ELF-1 (cell line): ENCODE data around the gene HLA-DRA.
"Not testable (repeated sequence)": the region's sequence is repeated elsewhere in the genome, so short reads cannot be mapped to it uniquely, and the experiment has no call there.

Experiments
- DNase-seq: peaks from one replicate; pipeline ENCODE4 v3.0.0-alpha.2; 2016; ENCODE audit warnings: low read depth, low spot score

The HLA-DRA gene

DNA sequence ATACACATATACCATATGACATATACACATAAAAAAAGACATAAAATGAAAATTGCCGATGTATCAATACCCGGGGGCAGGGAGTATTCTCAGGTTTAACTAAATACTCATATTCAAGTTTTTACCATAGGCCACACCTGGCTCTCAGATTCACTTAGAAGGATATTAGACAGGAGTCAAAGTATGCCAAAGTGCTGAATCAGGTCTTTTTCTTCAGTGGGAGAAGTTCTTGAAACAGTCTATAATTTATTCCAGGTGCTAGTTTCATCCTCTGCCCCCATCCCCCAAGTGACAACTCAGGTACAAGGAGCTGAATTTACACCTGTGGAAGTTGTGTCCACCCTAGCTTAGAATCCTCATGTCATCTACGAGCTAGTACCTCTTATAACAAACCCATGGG, 8.5 kb upstream of the HLA-DRA start:
- DNase-seq: no peak

DNA sequence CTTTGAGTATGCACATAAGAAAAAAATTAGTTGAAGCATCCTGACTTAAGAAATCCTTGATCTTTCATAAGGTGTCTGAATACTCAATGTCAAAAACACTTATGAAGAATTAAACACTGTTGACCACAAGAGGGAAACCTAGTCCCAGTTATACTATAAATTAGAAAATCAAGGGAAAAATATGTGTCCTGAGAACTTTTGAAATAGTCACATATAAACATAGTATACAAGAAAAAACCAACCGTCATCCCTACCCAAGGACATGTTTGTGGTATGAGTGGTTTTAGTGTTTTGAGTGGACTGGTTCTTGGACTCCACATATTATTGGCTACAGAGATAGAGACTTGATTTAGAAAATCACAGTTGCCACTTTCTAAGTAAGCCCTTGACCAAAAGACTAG, 7.6 kb upstream of the HLA-DRA start:
- no peak for DNase-seq

DNA sequence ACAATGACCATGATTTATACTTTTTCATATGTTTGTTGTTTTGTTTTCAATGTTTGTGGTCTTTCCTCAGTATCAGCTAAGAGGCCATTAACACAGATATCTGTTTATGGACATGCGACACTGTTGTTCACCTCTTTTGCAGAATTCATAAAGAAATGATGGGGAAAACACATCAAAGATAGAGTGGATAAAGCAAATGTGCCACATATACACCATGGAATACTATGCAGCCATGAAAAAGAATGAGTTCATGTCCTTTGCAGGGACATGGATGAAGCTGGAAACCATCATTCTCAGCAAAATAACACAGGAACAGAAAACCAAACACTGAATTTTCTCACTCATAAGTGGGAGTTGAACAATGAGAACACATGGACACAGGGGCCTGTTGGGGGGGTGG, 5.7 kb upstream of the HLA-DRA start:
- not testable (repeated sequence) for DNase-seq

DNA sequence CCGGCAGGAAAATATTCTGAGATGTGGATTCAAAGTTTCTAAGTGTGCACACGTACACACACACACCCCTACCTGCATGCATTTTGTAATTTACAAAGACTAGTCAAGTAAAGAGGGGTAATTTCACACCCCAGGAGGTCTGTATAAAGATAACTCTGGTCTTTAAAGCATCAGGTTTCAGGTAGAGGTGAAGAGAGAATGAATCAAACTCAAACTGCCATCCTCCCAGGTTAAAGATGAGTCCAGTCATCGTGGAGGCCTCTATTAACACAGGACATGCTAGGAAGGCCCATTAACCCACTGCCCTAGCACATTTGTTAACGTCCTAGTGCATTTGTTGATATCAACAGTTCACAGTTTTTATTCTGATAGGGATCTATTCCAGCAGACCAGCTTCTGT, 3.5 kb upstream of the HLA-DRA start:
- DNase-seq: no peak

DNA sequence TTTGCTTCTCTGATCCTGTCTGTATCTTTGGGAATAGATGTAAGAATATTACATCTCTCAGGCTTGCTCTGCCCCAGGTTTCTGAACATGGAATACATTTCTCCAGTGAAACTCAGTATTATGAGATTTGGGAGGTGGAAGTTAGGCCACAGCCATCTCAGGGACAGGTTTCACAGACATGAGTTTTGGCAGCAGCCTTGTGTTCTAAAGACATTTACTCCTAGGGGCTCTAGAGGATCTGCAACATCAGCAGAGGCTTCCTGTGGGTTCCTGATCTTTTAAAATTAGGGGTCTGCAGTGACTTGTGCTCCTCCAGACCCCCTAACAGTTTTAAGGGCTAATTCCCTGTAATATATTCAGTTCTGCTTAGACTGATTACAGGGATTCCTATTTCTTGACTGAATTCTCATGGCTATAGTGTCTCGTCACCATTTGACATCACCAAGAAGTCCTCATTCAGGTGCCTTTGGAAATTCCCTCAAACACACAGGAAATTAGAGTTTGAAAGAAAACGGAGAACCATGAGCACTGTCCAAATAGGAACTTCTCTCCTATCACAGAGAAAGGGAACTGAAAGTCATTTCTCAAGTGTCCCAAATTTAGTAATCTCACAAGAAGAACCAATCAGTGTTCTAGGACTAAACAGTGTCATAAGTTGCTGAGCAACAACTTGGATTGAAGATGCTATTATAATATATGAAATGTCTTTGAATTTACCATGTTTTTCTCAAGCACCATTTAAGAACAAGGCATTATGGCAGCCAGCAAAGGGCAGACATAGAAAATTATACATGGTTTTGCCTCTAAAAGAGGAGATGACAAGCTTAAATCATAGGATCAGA, 2.5 kb upstream of the HLA-DRA start:
- no peak for DNase-seq

DNA sequence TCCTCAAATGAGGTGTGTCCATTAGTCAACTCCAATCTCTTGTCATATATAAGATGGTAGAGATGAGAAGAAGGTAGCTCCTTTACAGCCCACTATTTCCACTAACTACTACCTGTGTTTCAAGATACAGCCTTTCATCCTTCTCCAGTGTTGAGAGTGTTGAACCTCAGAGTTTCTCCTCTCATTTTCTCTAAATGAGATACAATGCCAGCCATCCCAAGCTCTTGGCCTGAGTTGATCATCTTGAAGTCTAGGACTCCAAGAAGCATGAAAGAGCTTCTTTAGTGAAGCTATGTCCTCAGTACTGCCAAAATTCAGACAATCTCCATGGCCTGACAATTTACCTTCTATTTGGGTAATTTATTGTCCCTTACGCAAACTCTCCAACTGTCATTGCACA, 548 bp upstream of the HLA-DRA start:
- DNase-seq: no peak

DNA sequence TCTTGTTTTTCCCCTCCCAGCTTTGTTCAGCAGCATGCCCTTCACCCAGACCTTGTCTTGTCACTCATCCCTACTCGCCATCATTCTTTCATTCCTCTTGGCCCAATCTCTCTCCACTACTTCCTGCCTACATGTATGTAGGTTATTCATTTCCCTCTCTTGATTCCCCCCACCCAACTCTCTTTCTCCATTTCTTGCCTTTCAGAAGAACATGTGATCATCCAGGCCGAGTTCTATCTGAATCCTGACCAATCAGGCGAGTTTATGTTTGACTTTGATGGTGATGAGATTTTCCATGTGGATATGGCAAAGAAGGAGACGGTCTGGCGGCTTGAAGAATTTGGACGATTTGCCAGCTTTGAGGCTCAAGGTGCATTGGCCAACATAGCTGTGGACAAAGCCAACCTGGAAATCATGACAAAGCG, 2.6 kb downstream of the HLA-DRA start:
- DNase-seq: no peak

DNA sequence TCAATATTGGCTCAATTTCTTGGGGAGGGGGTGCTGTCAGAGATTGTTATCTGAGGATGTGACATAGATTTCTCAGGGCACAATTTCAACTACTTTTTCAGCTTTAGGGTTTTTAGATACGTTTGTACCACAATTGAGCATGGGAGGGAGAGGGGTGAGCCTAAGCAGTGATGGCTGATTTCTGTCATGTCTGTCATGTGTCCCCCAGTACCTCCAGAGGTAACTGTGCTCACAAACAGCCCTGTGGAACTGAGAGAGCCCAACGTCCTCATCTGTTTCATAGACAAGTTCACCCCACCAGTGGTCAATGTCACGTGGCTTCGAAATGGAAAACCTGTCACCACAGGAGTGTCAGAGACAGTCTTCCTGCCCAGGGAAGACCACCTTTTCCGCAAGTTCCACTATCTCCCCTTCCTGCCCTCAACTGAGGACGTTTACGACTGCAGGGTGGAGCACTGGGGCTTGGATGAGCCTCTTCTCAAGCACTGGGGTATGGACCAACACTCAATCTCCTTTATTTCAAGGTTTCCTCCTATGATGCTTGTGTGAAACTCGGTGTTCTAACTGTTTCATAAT, 3.4 kb downstream of the HLA-DRA start:
- no peak for DNase-seq

DNA sequence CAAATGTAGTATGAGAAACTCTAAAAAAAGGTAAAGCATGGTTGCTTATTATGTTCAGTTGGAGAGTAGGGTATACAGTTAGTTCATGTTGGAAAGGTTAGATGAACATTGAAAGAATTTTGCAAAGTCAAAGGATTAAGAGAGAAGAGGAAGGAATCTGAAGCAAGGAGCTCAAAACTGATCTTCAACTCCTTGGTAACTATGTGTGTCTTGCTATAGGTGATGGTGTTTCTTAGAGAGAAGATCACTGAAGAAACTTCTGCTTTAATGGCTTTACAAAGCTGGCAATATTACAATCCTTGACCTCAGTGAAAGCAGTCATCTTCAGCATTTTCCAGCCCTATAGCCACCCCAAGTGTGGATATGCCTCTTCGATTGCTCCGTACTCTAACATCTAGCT, 4.7 kb downstream of the HLA-DRA start:
- no peak for DNase-seq

DNA sequence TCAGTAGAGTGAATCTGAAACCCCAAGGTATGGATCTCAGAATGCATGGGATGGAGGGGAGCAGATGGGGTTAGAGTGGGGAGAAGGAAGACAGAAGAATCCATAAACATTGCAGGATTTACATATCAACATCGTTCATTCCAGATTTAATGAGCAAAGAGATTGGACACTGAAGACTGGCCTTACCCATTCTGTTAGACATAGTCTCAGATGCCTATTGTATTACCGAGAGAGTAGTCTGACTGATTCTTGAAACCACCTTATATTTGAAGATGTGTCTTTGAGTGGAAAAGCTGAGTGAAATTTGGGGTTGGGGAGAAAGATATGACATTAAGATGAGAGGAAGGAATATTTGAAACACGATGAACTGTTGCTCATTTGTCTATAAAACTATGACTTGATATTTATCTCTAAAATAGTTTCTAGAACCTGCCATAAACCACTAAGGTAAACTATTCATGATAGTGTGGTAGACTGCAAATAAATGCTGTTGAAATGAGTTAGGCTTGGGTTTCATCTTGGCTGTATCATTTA, 5.7 kb downstream of the HLA-DRA start:
- no peak for DNase-seq

DNA sequence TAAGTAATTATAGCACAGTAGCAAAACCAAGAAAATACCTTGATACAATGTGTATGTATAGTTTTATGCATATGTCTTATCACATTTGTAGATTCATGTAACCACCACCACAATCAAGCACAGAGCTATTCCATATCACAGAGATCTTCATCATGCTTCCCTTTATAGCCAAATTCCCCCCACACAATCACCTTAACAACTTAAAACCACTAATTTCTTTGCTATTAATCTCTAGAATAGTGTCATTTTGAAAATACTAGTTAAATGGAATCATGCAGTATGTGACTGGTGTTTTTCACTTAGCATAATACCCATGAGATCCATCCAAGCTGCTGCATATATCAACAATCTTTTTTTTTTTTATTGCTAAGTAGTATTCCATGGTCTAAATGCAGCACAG, 8.2 kb downstream of the HLA-DRA start:
- DNase-seq: no peak

DNA sequence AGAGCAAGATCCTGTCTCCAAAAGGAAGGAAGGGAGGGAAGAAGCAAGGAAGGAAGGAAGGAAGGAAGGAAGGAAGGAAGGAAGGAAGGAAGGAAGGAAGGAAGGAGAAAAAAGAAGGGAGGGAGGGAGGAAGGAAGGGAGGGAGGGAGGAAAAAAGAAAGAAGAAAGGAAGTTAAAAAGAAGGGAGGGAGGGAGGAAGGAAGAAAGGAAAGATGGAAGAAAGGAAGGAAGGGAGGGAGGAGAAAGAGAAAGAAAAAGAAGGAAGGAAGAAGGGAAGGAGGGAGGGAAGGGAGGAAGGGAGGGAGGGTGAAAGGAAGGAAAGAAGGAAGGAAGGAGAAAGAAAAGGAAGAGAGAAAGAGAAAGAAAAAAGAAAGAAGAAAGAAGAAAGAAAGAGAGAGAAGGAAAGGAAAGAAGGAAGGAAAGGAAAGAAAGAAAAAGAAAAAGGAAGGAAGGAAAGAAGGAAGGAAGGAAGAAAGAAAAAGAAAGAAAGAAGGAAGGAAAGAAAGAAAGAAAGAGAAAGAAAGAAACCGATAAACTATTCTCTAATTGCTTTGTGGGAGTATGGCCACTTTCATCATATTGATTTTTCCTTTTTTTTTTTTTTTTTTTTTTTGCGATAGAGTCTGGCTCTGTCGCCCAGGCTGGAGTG, 9.5 kb downstream of the HLA-DRA start:
- DNase-seq: no peak

DNA sequence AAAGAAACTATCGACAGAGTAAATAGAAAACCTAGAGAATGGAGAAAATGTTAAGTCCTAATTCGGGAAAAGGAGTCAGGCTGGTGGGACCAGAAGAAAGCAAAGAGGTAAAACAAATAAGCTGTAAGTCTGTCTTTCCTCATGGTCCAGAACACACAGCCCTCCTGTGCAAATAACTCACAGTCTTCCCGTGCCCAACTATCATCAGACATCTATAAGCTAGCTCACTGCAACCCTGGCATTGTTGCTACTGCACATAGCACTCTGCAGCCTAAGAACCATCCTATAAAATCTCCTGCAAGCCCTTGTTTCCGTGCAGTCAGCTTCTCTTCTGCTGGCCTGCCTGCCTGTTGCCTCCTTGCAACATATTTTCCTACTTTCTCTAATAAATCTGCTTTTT, 17.4 kb downstream of the HLA-DRA start:
- no peak for DNase-seq

DNA sequence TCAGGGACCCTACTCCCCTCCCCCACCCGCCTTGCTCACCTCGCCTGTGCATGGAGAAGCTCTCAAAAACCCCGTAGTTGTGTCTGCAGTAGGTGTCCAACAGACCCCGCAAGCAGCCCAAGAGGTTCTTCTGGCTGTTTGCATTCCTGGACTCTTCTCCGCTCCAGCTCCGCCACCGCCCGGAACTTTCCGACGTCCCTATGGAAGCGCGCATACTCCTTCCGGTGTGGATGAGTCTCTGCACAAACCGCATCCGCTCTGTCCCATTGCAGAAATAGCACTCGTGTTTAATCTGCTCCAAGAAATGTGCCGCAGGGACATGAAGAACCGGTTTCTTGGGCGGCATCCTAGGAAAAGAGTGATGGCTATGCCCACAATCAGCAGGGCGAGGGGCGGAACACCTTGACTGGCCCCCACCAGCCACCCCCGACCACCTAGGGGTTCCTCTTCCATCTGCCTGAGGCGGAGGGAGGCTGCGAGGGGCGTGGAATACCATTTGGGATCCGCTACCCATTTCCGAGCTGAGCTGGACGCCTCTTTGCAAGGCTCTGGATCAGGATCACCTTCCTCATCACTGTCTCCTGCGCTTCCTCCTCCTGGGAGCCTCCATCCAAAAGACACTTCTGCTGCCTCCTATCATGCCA, 20.2 kb downstream of the HLA-DRA start:
- no peak for DNase-seq

DNA sequence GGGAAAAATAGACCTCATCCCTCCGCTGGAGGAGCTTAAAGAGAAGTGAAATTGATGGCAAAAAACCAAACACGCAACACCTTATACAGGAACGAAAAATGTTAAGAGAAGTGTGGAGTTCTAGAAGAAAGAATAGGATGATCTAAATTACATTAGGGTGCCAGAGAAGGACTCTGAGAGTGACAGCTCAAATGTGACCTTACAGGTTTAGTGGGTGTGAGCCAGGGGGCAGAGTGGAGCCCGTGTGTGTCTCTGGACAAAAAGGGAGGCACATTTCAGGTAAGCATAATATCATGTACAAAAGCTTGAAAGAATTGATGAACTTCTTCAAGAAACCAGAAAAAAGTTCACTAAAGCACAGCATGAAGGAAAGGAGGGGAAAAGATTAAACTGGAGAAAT, 20.8 kb downstream of the HLA-DRA start:
- DNase-seq: no peak

DNA sequence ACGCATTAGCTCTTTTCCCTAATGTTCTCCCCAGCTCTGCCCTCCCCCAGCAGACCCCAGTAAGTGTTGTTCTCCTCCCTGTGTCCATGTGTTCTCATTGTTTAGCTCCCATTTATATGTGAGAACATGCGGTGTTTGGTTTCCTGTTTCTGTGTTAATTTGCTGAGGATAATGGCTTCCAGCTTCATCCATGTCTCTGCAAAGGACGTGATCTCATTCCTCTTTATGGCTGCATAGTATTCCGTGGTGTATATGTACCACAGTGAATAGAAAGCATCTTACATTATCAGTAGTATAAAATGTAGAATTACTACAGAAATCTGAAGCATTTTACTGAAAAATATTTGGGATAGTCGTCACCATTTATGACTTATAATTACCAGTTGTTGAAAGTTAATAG, 21.8 kb downstream of the HLA-DRA start:
- no peak for DNase-seq

DNA sequence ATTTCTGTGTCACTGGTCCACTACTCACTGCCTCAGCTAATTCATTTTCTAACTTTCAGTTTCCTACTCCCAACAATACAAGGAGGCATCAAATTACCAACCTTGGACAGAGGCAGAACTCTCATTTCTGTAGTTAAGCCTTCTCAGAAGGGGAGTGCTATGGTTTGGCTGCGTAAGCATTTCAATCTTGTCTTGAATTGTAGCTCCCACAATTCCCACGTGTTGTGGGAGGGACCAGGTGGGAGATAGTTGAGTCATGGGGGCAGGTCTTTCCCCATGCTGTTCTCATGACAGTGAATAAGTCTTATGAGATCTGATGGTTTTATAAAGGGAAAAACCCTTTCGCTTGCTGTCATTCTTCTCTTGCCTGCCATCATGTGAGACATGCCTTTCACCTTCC, 22.9 kb downstream of the HLA-DRA start:
- no peak for DNase-seq

DNA sequence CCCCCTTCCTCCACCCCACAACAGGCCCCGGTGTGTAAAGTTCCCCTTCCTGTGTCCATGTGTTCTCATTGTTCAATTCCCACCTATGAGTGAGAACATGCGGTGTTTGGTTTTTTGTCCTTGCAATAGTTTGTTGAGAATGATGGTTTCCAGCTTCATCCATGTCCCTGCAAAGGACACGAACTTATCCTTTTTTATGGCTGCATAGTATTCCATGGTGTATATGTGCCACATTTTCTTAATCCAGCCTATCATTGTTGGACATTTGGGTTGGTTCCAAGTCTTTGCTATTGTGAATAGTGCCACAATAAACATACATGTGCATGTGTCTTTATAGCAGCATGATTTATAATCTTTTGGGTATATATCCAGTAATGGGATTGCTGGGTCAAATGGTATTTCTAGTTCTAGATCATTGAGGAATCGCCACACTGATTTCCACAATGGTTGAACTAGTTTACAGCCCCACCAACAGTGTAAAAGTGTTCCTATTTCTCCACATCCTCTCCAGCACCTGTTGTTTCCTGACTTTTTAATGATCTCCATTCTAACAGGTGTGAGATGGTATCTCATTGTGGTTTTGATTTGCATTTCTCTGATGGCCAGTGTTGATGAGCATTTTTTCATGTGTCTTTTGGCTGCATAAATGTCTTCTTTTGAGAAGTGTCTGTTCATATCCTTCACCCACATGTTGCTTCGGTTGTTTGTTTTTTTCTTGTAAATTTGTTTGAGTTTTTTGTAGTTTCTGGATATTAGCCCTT, 28.2 kb downstream of the HLA-DRA start:
- not testable (repeated sequence) for DNase-seq

DNA sequence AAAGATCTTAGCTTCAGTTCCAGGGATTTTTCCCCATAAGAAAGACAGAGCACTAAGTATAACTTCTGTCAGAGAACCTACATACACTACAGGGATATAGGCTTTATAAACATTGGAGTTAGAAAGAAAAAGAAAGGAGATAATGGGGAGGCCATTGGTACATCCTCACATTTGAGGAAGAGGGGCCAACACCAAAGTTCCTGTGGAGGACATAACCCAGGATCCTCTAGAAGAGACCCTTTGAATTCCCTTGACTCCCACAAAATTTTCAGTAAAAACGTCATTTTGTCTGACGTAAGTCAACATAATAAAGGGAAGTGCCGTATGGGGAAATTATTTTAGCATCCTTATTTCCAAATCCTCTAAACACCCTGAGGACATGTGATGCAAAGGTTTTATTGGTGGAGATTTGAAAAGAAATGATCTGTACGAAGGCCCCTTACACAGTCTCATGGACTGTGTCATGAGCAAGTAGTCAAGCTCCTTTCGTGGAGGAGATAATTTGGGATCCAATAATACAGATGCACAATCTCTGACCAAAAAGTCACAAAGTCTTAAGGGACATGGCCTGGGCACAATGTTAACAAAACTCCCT, 33.2 kb downstream of the HLA-DRA start:
- DNase-seq: no peak

DNA sequence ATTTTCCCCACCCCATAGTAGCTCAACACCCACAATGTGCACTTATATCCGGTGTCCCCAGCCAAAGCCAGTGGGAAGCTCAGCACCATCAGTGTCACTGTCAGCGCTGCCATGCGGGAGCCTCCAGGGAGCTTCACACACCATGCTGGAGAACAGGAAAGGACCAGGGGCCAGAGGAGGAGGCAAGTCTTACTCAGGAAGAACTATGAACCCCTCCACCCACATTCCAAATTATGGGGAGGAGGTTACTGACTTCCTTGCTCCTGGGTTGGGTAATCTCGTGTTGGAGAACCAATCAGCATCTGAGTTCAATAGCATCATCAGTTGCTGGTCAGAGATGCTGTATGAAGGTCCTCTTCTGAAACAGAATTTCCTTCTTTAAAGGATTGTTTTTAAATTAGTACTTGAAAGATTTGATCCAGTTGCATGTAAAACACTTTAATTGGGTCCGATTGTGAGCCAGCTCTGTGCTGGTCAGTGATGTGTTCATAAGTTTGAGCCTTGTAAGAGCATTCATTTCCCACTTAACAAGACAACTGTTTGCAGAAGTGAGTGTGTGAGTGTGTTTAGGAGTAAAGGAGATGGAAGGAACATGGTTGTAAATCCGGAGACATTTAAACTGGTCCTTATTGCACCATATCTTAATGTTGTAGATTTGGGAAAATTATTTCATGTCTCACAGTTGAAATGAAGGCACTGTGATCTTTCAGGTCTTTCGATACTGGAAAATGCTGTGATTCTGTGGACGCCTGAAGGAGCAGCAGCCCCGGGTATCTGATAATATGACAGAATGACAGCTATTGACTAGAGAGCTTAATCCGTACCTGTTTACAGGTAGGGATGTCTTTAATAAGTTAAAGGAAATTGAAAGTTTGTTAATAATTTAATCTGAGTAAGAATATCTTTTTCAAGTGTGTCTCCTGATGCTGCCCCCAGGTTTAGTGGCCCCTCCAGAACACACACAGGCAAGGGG, 34.0 kb downstream of the HLA-DRA start:
- not testable (repeated sequence) for DNase-seq
